ENCODE measurements around the gene SGO1.

GRCh38 chr3:20147361-20147760 is 38.6 kb downstream of the SGO1 start:
- TF ChIP-seq POLR2AphosphoS5 (IDR thresholded peaks at IDR 0.05; ENCODE audit: low read depth, low read length) (no peak), TAF1 (IDR thresholded peaks at IDR 0.05; ENCODE audit: borderline replicate concordance, low read depth, low read length) (no peak), POLR2A (IDR thresholded peaks at IDR 0.05; ENCODE audit: low read depth, low read length) (no peak)
